AG10803 (cell line): Measurements from ENCODE around the gene DDX39B.
A peak's percentile ranks its signal among the peaks of the same experiment; 100 is the strongest.
"Not testable (repeated sequence)": the region's sequence is repeated elsewhere in the genome, so short reads cannot be mapped to it uniquely, and the experiment has no call there.

Experiments used
- DNase-seq: peaks from one replicate; pipeline ENCODE4 v3.0.0; 2010; ENCODE audit warnings: low read depth
- H3K4me3 ChIP-seq: 2 replicates; pipeline ENCODE4 v1.5.1; 2011; ENCODE audit warnings: mild to moderate bottlenecking, low read length, control low read depth
- CTCF ChIP-seq: conservative IDR thresholded peaks from 2 replicates; pipeline ENCODE4 v1.5.1; 2011; ENCODE audit warnings: mild to moderate bottlenecking, low read length, control low read depth, inconsistent platforms

Gene DDX39B

DNA sequence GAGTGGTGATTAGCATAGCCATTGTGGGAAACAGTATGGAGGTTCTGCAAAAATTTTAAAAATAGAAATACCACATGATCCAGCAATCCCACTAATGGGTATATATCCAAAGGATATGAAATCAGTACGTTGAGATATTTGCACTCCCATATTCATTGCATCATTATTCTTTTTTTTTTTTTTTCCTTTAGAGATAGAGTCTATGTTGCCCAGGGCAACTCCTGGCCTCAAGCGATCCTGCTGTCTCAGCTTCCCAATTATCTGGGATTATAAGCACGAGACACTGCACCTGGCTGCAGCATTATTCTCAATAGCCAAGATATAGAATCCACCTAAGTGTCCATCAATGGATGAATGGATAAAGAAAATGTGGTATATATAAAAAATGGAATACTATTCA lies 20.0 kb downstream of the DDX39B start:
- H3K4me3 ChIP-seq: no peak overlapping the region
- TF ChIP-seq CTCF: no peak
- DNase-seq: no peak

DNA sequence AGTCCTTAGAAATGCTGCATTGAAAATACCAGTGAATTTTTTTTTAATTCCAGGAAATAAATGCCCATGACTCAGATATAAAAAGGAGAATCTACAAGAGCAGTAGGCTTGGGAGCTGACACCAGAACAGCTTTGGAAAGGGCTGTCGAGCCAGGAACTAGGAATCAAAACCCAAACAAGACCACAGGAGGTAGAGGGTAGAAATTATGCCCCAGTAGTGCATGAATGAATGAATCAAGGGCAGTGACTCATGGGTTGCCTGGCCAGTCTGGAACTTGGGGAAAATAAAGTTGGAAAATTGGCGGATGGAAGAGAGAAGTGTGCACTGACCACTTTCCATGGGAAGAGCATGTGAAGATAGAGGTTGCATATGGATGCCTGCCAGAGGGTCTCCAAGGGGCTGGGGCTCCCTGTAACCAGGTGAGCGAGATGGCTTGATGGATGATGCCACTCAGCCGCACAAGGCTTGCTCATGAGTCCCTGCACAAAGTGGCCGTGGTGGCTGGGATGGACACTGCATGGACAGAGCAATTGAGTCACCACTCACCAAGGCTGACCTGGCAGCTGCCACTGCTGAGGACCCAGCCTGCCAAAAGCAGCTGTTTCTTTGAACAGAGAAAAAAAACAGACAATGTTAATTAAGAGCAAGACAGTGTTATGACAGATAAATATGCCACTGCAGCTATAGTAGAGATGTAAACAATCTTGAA lies 28.2 kb downstream of the DDX39B start:
- no peak for DNase-seq

GRCh38 chr6:31510007-31510406 lies 31.8 kb downstream of the DDX39B start:
- no peak for TF ChIP-seq CTCF
- DNase-seq: no peak
- no peak overlapping the region for H3K4me3 ChIP-seq

More for the DNA sequence above, 28.2 kb downstream of the DDX39B start:
- H3K4me3 ChIP-seq: no peak overlapping the region
- TF ChIP-seq CTCF: no peak

DNA sequence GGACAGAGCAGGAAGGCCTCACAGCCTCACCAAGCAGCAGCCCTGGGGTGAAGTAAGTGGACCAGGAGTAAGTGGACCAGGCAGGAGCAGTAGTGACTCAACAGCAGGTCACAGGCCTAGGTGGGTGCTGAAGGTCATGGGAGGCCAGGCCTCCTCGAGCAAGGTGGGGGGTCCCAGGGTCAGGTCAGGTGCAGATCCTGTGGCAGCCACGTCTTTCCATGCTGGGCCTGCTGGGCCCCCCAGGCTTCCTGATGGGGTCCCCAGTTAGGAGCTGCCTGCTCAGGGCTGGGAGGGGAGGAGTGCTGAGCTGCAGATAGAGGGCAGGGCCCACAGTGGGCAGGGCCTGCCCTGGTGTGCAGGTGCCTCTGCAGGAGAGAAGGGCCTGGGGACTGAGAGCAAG lies 32.8 kb downstream of the DDX39B start:
- not testable (repeated sequence) for DNase-seq

DNA sequence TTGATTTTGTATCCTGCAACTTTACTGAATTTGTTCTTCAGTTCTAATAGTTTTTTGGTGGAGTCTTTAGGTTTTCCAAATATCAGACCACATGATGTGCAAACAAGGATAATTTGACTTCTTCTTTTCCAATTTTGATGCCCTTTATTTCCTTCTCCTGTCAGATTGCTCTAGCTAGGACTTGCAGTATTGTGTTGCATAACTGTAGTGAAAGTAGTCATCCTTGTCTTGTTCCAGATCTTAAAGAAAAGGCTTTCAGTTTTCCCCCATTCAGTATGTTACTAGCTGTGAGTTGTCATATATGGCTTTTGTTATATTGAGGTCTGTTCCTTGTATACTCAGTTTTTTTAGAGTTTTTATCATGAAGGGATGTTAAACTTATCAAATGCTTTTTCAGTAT lies 39.2 kb downstream of the DDX39B start:
- H3K4me3 ChIP-seq: no peak overlapping the region
- no peak for DNase-seq
- no peak for TF ChIP-seq CTCF

More for the DNA sequence above, 32.8 kb downstream of the DDX39B start:
- H3K4me3 ChIP-seq: not testable (repeated sequence)

GRCh38 chr6:31499648-31500047 lies 42.2 kb downstream of the DDX39B start:
- H3K4me3 ChIP-seq, DNase-seq: not testable (repeated sequence)

GRCh38 chr6:31498748-31499147 lies 43.1 kb downstream of the DDX39B start:
- TF ChIP-seq CTCF: no peak
- no peak for DNase-seq
- peak overlapping the region; percentile 37 for H3K4me3 ChIP-seq

GRCh38 chr6:31497531-31498476 lies 44.0 kb downstream of the DDX39B start, which contains the start of gene MICB:
Gene MICB (plus strand): TSS chr6:31498145. CDS start chr6:31498194, 49 bp downstream.
- peak; percentile 60 for DNase-seq
- H3K4me3 ChIP-seq: peak within 1 kb of the TSS; percentile 75
- no peak for TF ChIP-seq CTCF

GRCh38 chr6:31496826-31497225 lies 45.0 kb downstream of the DDX39B start:
- not testable (repeated sequence) for DNase-seq
- peak overlapping the region; percentile 75 for H3K4me3 ChIP-seq
